H1 (cell line): ENCODE results near the gene LSM14B. TPM values are rescaled to one million over a fixed set of nuclear protein-coding genes. Genes with fewer than 3 reads are reported as not detected.

ENCODE experiments used
- CTCF ChIA-PET: fragments of 300-600 bp; sonication (Branson Sonifier 250); formaldehyde crosslinking; loops from one replicate; lab custom pipeline; 2021; ENCODE audit not compliant: partially characterized antibody; lab: Charles Lee
- POLR2A ChIA-PET: fragments of 300-600 bp; sonication (Branson Sonifier 250); formaldehyde crosslinking; loops from one replicate; lab custom pipeline; 2021; ENCODE audit warnings: inconsistent platforms; ENCODE audit not compliant: partially characterized antibody; lab: Charles Lee
- DNase-seq, 2 experiments: peaks; one replicate each; pipeline versions ENCODE4 v3.0.0 to v3.0.0-alpha.2; 2010 to 2022; ENCODE audit warnings: low spot score in 2 of 2, low read depth in 1 of 2, mixed read lengths in 1 of 2
- FAIRE-seq: peaks from 2 replicates; lab custom pipeline; 2011; peaks lifted over from hg19 to GRCh38; lab: Jason Lieb, UNC
- H2AFZ ChIP-seq: 2 replicates; pipeline ENCODE4 v1.8.1; 2012; ENCODE audit warnings: low read length, inconsistent platforms
- H2AK5ac ChIP-seq: 2 replicates; pipeline ENCODE4 v1.6.1; 2013; ENCODE audit warnings: low read depth, low read length
- H2BK120ac ChIP-seq: replicated peaks from 2 replicates; pipeline ENCODE3; 2013; ENCODE audit warnings: low read depth, low read length, inconsistent platforms
- H2BK12ac ChIP-seq: 2 replicates; pipeline ENCODE4 v1.6.1; 2013; ENCODE audit warnings: low read depth, low read length
- H2BK15ac ChIP-seq: 2 replicates; pipeline ENCODE4 v1.6.1; 2013; ENCODE audit warnings: low read length
- H2BK20ac ChIP-seq: 2 replicates; pipeline ENCODE4 v1.6.1; 2013; ENCODE audit warnings: low read length
- H2BK5ac ChIP-seq: 2 replicates; pipeline ENCODE4 v1.6.1; 2013; ENCODE audit warnings: low read depth, low read length
- H3K14ac ChIP-seq: 2 replicates; pipeline ENCODE4 v1.6.1; 2013; ENCODE audit warnings: inconsistent platforms; ENCODE audit not compliant: insufficient read length
- H3K18ac ChIP-seq: 2 replicates; pipeline ENCODE4 v1.6.1; 2013; ENCODE audit warnings: low read length; ENCODE audit errors: extremely low read depth
- H3K23ac ChIP-seq: 2 replicates; pipeline ENCODE4 v1.6.1; 2013; ENCODE audit warnings: inconsistent platforms; ENCODE audit not compliant: insufficient read length
- H3K23me2 ChIP-seq: 2 replicates; pipeline ENCODE4 v1.6.1; 2013; ENCODE audit warnings: low read depth, low read length
- H3K27ac ChIP-seq: 2 replicates; pipeline ENCODE4 v1.6.1; 2011; ENCODE audit warnings: low read depth, low read length, inconsistent platforms
- H3K27me3 ChIP-seq, 4 experiments: replicated peaks in 1 of 4; 1 replicate in 1 of 4; 2 replicates in 3 of 4; pipeline versions ENCODE4 v1.6.1 to v1.8.1; 2011 to 2013; ENCODE audit warnings: low read length in 3 of 4, mild to moderate bottlenecking in 3 of 4, inconsistent platforms in 2 of 4, mixed read lengths in 2 of 4, moderate library complexity in 1 of 4; ENCODE audit not compliant: control insufficient read depth in 3 of 4, insufficient read depth in 3 of 4; ENCODE audit errors: extremely low read depth in 1 of 4
- H3K36me3 ChIP-seq, 4 experiments: 2 replicates each; pipeline versions ENCODE4 v1.6.1 to v1.8.1; 2011 to 2013; ENCODE audit warnings: mild to moderate bottlenecking in 4 of 4, low read length in 3 of 4, moderate library complexity in 2 of 4, control low read depth in 1 of 4, inconsistent platforms in 1 of 4; ENCODE audit not compliant: insufficient read depth in 4 of 4, control insufficient read depth in 2 of 4
- H3K4ac ChIP-seq: replicated peaks from 2 replicates; pipeline ENCODE3; 2013; ENCODE audit warnings: low read length, low read depth, mixed read lengths, inconsistent platforms; ENCODE audit not compliant: insufficient read length
- H3K4me1 ChIP-seq, 4 experiments: replicated peaks in 1 of 4; 1 replicate in 1 of 4; 2 replicates in 3 of 4; pipeline versions ENCODE4 v1.6.1 to v1.8.1; 2011 to 2013; ENCODE audit warnings: low read length in 3 of 4, inconsistent platforms in 2 of 4, mixed read lengths in 1 of 4; ENCODE audit not compliant: insufficient read depth in 4 of 4, control insufficient read depth in 3 of 4
- H3K4me2 ChIP-seq, 2 experiments: 2 replicates each; pipeline versions ENCODE4 v1.6.1 to v1.8.1; 2011 to 2013; ENCODE audit warnings: low read depth in 2 of 2, low read length in 2 of 2, control low read depth in 1 of 2, inconsistent platforms in 1 of 2, mild to moderate bottlenecking in 1 of 2; ENCODE audit not compliant: insufficient read depth in 1 of 2
- H3K4me3 ChIP-seq, 4 experiments: fragments of 200-600, 300-600 bp in 1 of 4; sonication (generic), shearing (Covaris generic), sonication (Bioruptor Twin) in 1 of 4; 2 replicates each; pipeline versions ENCODE4 v1.5.1 to v1.8.1; 2011 to 2016; ENCODE audit warnings: low read length in 4 of 4, low read depth in 3 of 4, control low read depth in 2 of 4, inconsistent platforms in 2 of 4, mild to moderate bottlenecking in 2 of 4, mixed read lengths in 1 of 4, moderate library complexity in 1 of 4; ENCODE audit not compliant: insufficient read depth in 2 of 4; ENCODE audit errors: extremely low read depth in 1 of 4
- H3K56ac ChIP-seq: replicated peaks from 2 replicates; pipeline ENCODE3; 2013; ENCODE audit warnings: low read depth, mild to moderate bottlenecking, mixed read lengths, low read length, inconsistent platforms; ENCODE audit not compliant: insufficient read length
- H3K79me1 ChIP-seq: 2 replicates; pipeline ENCODE4 v1.6.1; 2013; ENCODE audit warnings: low read depth, low read length, control low read depth
- H3K79me2 ChIP-seq, 2 experiments: 2 replicates each; pipeline versions ENCODE4 v1.6.1 to v1.8.1; 2012 to 2013; ENCODE audit warnings: low read length in 2 of 2, mild to moderate bottlenecking in 2 of 2, inconsistent platforms in 1 of 2; ENCODE audit not compliant: insufficient read depth in 2 of 2, control insufficient read depth in 1 of 2
- H3K9ac ChIP-seq, 4 experiments: replicated peaks in 1 of 4; 1 replicate in 1 of 4; 2 replicates in 3 of 4; pipeline versions ENCODE4 v1.6.1 to v1.8.1; 2011 to 2013; ENCODE audit warnings: low read depth in 3 of 4, low read length in 3 of 4, control low read depth in 2 of 4, mild to moderate bottlenecking in 2 of 4, moderate library complexity in 2 of 4, inconsistent platforms in 1 of 4; ENCODE audit errors: extremely low read depth in 1 of 4
- H3K9me3 ChIP-seq, 2 experiments: 2 replicates each; pipeline versions ENCODE4 v1.6.1 to v1.8.1; 2012 to 2013; ENCODE audit warnings: mild to moderate bottlenecking in 2 of 2, moderate library complexity in 2 of 2, control low read depth in 1 of 2, inconsistent platforms in 1 of 2, low read depth in 1 of 2, low read length in 1 of 2, mixed read lengths in 1 of 2; ENCODE audit not compliant: insufficient read depth in 2 of 2
- H4K20me1 ChIP-seq, 2 experiments: replicated peaks in 1 of 2; 2 replicates each; pipeline versions ENCODE3 to v1.8.1; 2011 to 2013; ENCODE audit warnings: inconsistent platforms in 2 of 2, low read length in 2 of 2, mild to moderate bottlenecking in 1 of 2; ENCODE audit not compliant: insufficient read depth in 2 of 2, control insufficient read depth in 1 of 2
- H4K5ac ChIP-seq: 2 replicates; pipeline ENCODE4 v1.6.1; 2013; ENCODE audit warnings: low read length, low read depth, mixed read lengths, inconsistent platforms; ENCODE audit not compliant: insufficient read length
- H4K8ac ChIP-seq: 2 replicates; pipeline ENCODE4 v1.8.0; 2013; ENCODE audit warnings: mild to moderate bottlenecking, moderate library complexity, low read length, inconsistent platforms; ENCODE audit not compliant: insufficient read depth; ENCODE audit errors: extremely low read depth
- H4K91ac ChIP-seq: replicated peaks from 2 replicates; pipeline ENCODE3; 2013; ENCODE audit warnings: low read length, mixed read lengths, inconsistent platforms; ENCODE audit not compliant: insufficient read length
- CREB1 ChIP-seq: IDR thresholded peaks from 2 replicates; pipeline ENCODE4 v1.6.1; 2012; ENCODE audit warnings: inconsistent platforms
- JUND ChIP-seq: IDR thresholded peaks from 2 replicates; pipeline ENCODE4 v1.6.1; 2011; ENCODE audit warnings: mild to moderate bottlenecking, improper control_type of control experiment, low read length
- MAFK ChIP-seq: IDR thresholded peaks from 2 replicates; pipeline ENCODE4 v1.6.1; 2012; ENCODE audit warnings: low read depth, mild to moderate bottlenecking, improper control_type of control experiment, low read length
- PHF8 ChIP-seq: fragments of 200-600 bp; sonication (generic); conservative IDR thresholded peaks from 2 replicates; pipeline ENCODE4 v1.7.1; 2012; ENCODE audit warnings: low read depth, mild to moderate bottlenecking, inconsistent platforms, low read length, moderate library complexity
- POLR2AphosphoS5 ChIP-seq: IDR thresholded peaks from 2 replicates; pipeline ENCODE4 v1.6.1; 2011; ENCODE audit warnings: low read depth, low read length
- RAD21 ChIP-seq, 2 experiments: IDR thresholded peaks in 1 of 2; conservative IDR thresholded peaks in 1 of 2; 2 replicates each; pipeline ENCODE4 v1.6.1; 2011; ENCODE audit warnings: low read depth in 2 of 2, low read length in 2 of 2, improper control_type of control experiment in 1 of 2, inconsistent platforms in 1 of 2, mild to moderate bottlenecking in 1 of 2, moderate library complexity in 1 of 2
- RNF2 ChIP-seq: fragments of 200-900, 300-1000 bp; sonication (generic); IDR thresholded peaks from 2 replicates; pipeline ENCODE4 v1.7.1; 2016; ENCODE audit warnings: borderline replicate concordance, low read depth, mild to moderate bottlenecking, antibody characterized with exemption, low read length; ENCODE audit not compliant: poor library complexity, severe bottlenecking; ENCODE audit errors: missing control alignments
- SIX5 ChIP-seq: IDR thresholded peaks from 2 replicates; pipeline ENCODE4 v1.6.1; 2011; ENCODE audit warnings: mild to moderate bottlenecking, low read depth, low read length
- SUZ12 ChIP-seq: fragments of 200-600 bp; sonication (generic); IDR thresholded peaks from 2 replicates; pipeline ENCODE4 v1.6.1; 2012; ENCODE audit warnings: mild to moderate bottlenecking, inconsistent platforms, low read length, moderate library complexity, mixed read lengths
- ZNF274 ChIP-seq: IDR thresholded peaks from 2 replicates; pipeline ENCODE4 v1.7.0; 2012; ENCODE audit warnings: low read length, borderline replicate concordance; ENCODE audit errors: extremely low read depth
- WGBS, 2 experiments: shearing (Covaris generic) in 1 of 2; methylation state at CpG; one replicate each; pipeline versions ENCODE4 v1.1.6 to v1.1.7; 2013 to 2015; ENCODE audit warnings: low lambda C conversion rate in 2 of 2, mixed read lengths in 2 of 2, inconsistent platforms in 1 of 2, low coverage in 1 of 2, missing lambda C conversion rate in 1 of 2; ENCODE audit not compliant: insufficient replicate concordance in 2 of 2, insufficient coverage in 1 of 2, insufficient read length in 1 of 2; ENCODE audit errors: extremely low coverage in 1 of 2, missing lambda C conversion rate in 1 of 2; 5-methylcytosine and 5-hydroxymethylcytosine counted together
- polyA plus RNA-seq, 7 experiments: library from polyadenylated mRNA; depleted of rRNA in 3 of 7; stranded (reverse) in 5 of 7; unstranded in 2 of 7; fragments of >200 nt in 5 of 7; fragments of 200-250 nt in 2 of 7; gene quantifications; 1 replicate in 5 of 7; 2 replicates in 1 of 7; 4 replicates in 1 of 7; pipeline versions ENCODE4 v1.2.1 to v1.2.3, GENCODE V29; 2011 to 2013; ENCODE audit warnings: missing spikeins in 2 of 7, mixed read lengths in 2 of 7
- total RNA-seq: library from RNA; stranded (reverse); fragmentation: NEBNext Ultra II Directional; extraction: Animal tissue kit (Norgen Biotek cat#: 25700); gene quantifications from 2 replicates; pipeline ENCODE4 v1.2.1, GENCODE V29; 2021

Gene LSM14B
- total and polyA plus RNA-seq, 2 of the 8 experiments (the other 6 are each of a cell fraction or from before 2014, with no cell fraction given) = 58.3 to 65.6 TPM

DNA sequence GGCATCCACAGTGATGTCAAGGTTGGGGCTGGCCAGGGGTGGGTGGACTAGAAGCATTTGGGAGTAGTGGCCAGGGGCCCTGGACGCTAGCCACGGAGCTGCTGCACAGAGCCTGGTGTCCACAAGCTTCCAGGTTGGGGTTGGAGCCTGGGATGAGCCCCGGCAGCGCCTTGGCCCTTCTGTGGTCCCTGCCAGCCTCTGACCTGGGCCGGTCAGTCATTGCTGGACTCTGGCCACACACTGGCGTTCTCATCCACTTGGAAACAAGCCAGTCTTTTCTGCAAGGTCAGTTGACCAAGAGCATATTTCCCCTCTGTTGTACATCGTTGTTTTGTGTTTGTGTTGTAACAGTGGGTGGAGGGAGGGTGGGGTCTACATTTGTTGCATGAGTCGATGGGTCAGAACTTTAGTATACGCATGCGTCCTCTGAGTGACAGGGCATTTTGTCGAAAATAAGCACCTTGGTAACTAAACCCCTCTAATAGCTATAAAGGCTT lies 12.5 kb downstream of the LSM14B start:
- Histone ChIP-seq H3K27ac (no peak overlapping the region), H3K4me3 (no peak overlapping the region), H3K9ac (no peak overlapping the region), H4K91ac (no peak overlapping the region), H3K9me3 (no peaks in the 10 kb centered on the region), H3K4me2 (no peak overlapping the region), H3K18ac (no peak overlapping the region), H2AFZ (no peak overlapping the region), H2BK120ac (no peak overlapping the region), H3K56ac (no peak overlapping the region), H4K5ac (no peak overlapping the region), H3K14ac (no peak overlapping the region), H3K4me1 (no peaks in the 10 kb centered on the region), H4K20me1 (peaks cover 26 to 57% of the 10 kb centered on the region in 2 experiments), H3K23ac (no peak overlapping the region), H3K36me3 (peaks cover 52 to 98% (median 84%) of the 10 kb centered on the region in 4 experiments), H3K79me1 (no peaks in the 10 kb centered on the region; the same call in none of the 2 replicates), H3K27me3 (no peaks in the 10 kb centered on the region), H2BK12ac (no peak overlapping the region), H2BK20ac (no peak overlapping the region), H3K4ac (no peak overlapping the region), H3K23me2 (no peaks in the 10 kb centered on the region), H4K8ac (no peak overlapping the region), H2BK5ac (no peak overlapping the region), H2AK5ac (no peak overlapping the region), H2BK15ac (no peak overlapping the region), H3K79me2 (peaks cover 0 to 18% of the 10 kb centered on the region in 2 experiments; a peak in 1 of 4 replicates)
- no peak for DNase-seq
- FAIRE-seq = no peak
- TF ChIP-seq RAD21 (IDR thresholded peaks at IDR 0.05 in 1 of 2, conservative IDR thresholded peaks at IDR 0.05 in 1 of 2; ENCODE audit: low read depth in 2 of 2, low read length in 2 of 2) (no peak), SUZ12 (no peak), POLR2AphosphoS5 (no peak; the same call in 1 of the 2 replicates), JUND (no peak), RNF2 (no peak), ZNF274 (no peak), PHF8 (no peak), SIX5 (no peak), MAFK (no peak), CREB1 (no peak)
- ChIA-PET CTCF (interaction anchor here (1.4 to 5.3 kb wide), 12 partner anchors 9 to 221 kb away, joined by 3 to 57 read pairs (median 7); no protein-coding TSS in a partner anchor), POLR2A (interaction anchor here (0.7 to 5.2 kb wide), 7 partner anchors 10 to 1100 kb away, joined by 3 to 61 read pairs (median 8); partner anchors contain the start of genes LSM14B, SS18L1 and TAF4)
- 95% methylated on average over 11 of the region's 11 CpGs; no CpG with 5 or more reads in 1 of the 2 experiments for WGBS, 2 experiments
